A673 (cell line): Measurements from ENCODE around the gene ISYNA1. TPM values are rescaled to one million over a fixed set of nuclear protein-coding genes. Genes with fewer than 3 reads are reported as not detected.

Experiments
- BruUV-seq: library from RNA; stranded (reverse); fragments of 400-500 nt; replicated peaks from 2 replicates; lab custom pipeline; 2021; lab: Mats Ljungman, UMichigan
- CTCF ChIA-PET: fragments of 300-600 bp; sonication (Branson Sonifier 250); formaldehyde crosslinking; loops from one replicate; lab custom pipeline; 2022; ENCODE audit warnings: antibody characterized with exemption; lab: Charles Lee
- POLR2A ChIA-PET: fragments of 300-600 bp; sonication (Branson Sonifier 250); formaldehyde crosslinking; loops from one replicate; lab custom pipeline; 2022; ENCODE audit warnings: antibody characterized with exemption; ENCODE audit not compliant: low non-redundant PET; lab: Charles Lee
- DNase-seq: peaks from one replicate; pipeline ENCODE4 v3.0.0-alpha.2; 2015; ENCODE audit warnings: low spot score
- H3K27ac ChIP-seq: fragments of 200-600 bp; sonication (generic); 2 replicates; pipeline ENCODE4 v1.5.1; 2016; ENCODE audit warnings: mixed run types, low read depth, mild to moderate bottlenecking, mixed read lengths, antibody characterized with exemption, low read length; ENCODE audit not compliant: poor library complexity, severe bottlenecking
- H3K27me3 ChIP-seq: fragments of 200-600 bp; sonication (generic); replicated peaks from 2 replicates; pipeline ENCODE4 v1.6.1; 2017; ENCODE audit warnings: mixed run types, low read depth, mild to moderate bottlenecking, mixed read lengths, antibody characterized with exemption, low read length; ENCODE audit not compliant: insufficient read depth, poor library complexity
- H3K36me3 ChIP-seq: fragments of 200-600 bp; sonication (generic); 2 replicates; pipeline ENCODE4 v1.6.1; 2016; ENCODE audit warnings: mixed run types, mild to moderate bottlenecking, mixed read lengths, antibody characterized with exemption, low read length; ENCODE audit not compliant: insufficient read depth, poor library complexity, severe bottlenecking
- H3K4me1 ChIP-seq: fragments of 200-600 bp; sonication (generic); 2 replicates; pipeline ENCODE4 v1.6.1; 2017; ENCODE audit warnings: mixed run types, mild to moderate bottlenecking, mixed read lengths, antibody characterized with exemption, low read length; ENCODE audit not compliant: insufficient read depth, poor library complexity, severe bottlenecking
- H3K4me3 ChIP-seq: fragments of 200-600 bp; sonication (generic); 2 replicates; pipeline ENCODE4 v1.5.1; 2016; ENCODE audit warnings: low read depth, mixed run types, mild to moderate bottlenecking, mixed read lengths, low read length; ENCODE audit not compliant: poor library complexity, severe bottlenecking
- H3K9me3 ChIP-seq: fragments of 200-600 bp; sonication (generic); 2 replicates; pipeline ENCODE4 v1.6.1; 2016; ENCODE audit warnings: mixed run types, low read depth, mild to moderate bottlenecking, mixed read lengths, antibody characterized with exemption, low read length; ENCODE audit not compliant: poor library complexity, severe bottlenecking
- EZH2 ChIP-seq: fragments of 200-600 bp; sonication (generic); IDR thresholded peaks from 2 replicates; pipeline ENCODE4 v1.6.1; 2017; ENCODE audit warnings: borderline replicate concordance, low read depth, mild to moderate bottlenecking, mixed read lengths, antibody characterized with exemption, low read length; ENCODE audit not compliant: poor library complexity, severe bottlenecking
- intact Hi-C: fragments of 100-400 bp; cut with micrococcal nuclease; formaldehyde crosslinking; loops from one replicate; pipeline ENCODE4 v1.10.0; 2022; ENCODE audit not compliant: unreplicated experiment
- total RNA-seq: library from RNA; stranded (reverse); gene quantifications from 2 replicates; pipeline ENCODE4 v1.2.3, GENCODE V29; 2021
- TF ChIP-seq, protein P1 (sequence below): fragments of 300-800, 200-600 bp; sonication (generic); conservative IDR thresholded peaks from 2 replicates; pipeline ENCODE4 v1.5.1; 2017; ENCODE audit warnings: low read depth, mild to moderate bottlenecking, antibody characterized with exemption, low read length, moderate library complexity, mixed read lengths

ISYNA1 gene
- total RNA-seq, 1 experiment from 2014 or later = 153 TPM

DNA sequence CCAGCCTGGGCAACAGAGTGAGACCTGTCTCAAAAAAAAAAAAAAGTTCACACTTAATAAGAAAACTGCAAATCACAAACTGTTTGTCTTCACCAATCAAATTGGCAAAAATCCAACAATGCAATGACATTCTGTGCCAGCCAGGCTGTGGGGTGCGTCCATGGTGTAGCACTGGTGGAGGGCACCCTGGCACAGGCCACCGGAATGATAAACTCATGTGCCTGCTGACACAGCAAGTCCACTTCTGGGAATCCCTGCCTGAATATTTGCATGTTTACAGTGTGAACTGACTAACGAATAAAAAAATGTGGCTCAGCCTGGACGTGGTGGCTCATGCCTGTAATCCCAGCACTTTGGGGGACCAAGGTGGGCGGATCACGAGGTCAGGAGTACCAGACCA, 38.9 kb downstream of the ISYNA1 start:
- no TSS peak for BruUV-seq
- CTCF ChIA-PET = no interaction called here

DNA sequence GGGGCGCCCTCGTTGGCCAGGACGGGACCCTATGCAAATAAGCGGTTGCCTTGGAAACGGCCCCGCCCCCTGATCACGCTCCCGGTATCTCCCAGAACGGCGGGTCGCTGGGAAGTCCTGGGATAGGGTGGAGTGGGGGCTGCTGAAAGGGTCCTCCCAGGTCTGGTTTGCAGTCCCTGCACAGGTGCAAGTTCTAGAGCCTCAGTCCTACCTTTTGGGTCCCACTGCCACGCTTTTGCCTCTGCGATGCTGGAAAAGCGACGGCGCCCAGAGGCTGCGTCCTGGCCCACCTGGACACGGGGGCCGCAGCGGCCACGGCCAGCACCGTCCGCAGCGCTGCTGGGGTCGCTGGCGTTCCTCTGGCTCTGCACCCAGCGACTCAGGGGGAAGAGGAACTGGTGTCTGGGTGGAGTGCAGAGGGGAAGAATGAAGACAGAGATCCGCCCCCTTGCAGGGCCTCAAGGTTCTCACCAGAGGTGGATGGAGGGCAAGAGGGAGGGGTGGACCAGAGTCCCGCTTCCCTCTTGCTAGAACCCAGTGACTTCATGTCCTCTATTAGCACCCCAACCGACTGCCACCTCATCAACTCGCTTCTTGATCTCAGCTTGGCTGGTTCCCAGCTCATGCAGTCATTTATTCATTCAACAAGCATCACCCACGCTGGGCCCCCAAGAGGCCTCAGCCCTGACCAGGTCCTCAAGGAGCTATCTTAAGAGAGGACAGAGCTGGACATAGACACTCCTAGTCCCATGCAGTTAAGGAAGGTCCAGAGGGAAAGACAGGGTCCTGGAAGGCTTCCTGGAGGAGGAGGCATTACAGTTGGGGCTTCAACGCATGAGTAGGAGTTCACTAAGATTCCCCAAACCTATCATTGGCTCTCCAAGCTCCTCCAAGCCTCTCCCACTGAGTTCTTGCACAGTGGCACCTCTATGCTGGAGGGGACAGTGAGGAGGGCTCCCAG, 40.4 kb downstream of the ISYNA1 start, which contains the start of gene LRRC25:
TSS of gene LRRC25 (minus strand) at position 381 of the 961 bp plus-strand sequence. CDS start 659 bp downstream, outside the sequence.
- Histone ChIP-seq H3K4me1 (no peaks in the 10 kb centered on the region), H3K9me3 (no peaks in the 10 kb centered on the region), H3K27me3 (no peaks in the 10 kb centered on the region), H3K36me3 (no peaks in the 10 kb centered on the region), H3K4me3 (no peak within 1 kb of the TSS), H3K27ac (no peak within 1 kb of the TSS)
- CTCF ChIA-PET = no interaction called here
- intact Hi-C loops = no loop called here
- TF ChIP-seq, protein P1, sequence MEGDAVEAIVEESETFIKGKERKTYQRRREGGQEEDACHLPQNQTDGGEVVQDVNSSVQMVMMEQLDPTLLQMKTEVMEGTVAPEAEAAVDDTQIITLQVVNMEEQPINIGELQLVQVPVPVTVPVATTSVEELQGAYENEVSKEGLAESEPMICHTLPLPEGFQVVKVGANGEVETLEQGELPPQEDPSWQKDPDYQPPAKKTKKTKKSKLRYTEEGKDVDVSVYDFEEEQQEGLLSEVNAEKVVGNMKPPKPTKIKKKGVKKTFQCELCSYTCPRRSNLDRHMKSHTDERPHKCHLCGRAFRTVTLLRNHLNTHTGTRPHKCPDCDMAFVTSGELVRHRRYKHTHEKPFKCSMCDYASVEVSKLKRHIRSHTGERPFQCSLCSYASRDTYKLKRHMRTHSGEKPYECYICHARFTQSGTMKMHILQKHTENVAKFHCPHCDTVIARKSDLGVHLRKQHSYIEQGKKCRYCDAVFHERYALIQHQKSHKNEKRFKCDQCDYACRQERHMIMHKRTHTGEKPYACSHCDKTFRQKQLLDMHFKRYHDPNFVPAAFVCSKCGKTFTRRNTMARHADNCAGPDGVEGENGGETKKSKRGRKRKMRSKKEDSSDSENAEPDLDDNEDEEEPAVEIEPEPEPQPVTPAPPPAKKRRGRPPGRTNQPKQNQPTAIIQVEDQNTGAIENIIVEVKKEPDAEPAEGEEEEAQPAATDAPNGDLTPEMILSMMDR = no peak
- no peak for TF ChIP-seq EZH2
- POLR2A ChIA-PET = no interaction called here
- no peak for DNase-seq
- BruUV-seq = no TSS peak

More for the DNA sequence above, 38.9 kb downstream of the ISYNA1 start:
- DNase-seq = no peak
- H3K27me3 ChIP-seq = no peaks in the 10 kb centered on the region
- H3K4me3 ChIP-seq = no peak overlapping the region
- H3K27ac ChIP-seq = no peak overlapping the region
- no peaks in the 10 kb centered on the region for H3K36me3 ChIP-seq
- POLR2A ChIA-PET = no interaction called here
- no peaks in the 10 kb centered on the region for H3K9me3 ChIP-seq
- intact Hi-C loops = no loop called here
- no peak for TF ChIP-seq EZH2
- TF ChIP-seq, protein P1 = no peak
- H3K4me1 ChIP-seq = no peaks in the 10 kb centered on the region

DNA sequence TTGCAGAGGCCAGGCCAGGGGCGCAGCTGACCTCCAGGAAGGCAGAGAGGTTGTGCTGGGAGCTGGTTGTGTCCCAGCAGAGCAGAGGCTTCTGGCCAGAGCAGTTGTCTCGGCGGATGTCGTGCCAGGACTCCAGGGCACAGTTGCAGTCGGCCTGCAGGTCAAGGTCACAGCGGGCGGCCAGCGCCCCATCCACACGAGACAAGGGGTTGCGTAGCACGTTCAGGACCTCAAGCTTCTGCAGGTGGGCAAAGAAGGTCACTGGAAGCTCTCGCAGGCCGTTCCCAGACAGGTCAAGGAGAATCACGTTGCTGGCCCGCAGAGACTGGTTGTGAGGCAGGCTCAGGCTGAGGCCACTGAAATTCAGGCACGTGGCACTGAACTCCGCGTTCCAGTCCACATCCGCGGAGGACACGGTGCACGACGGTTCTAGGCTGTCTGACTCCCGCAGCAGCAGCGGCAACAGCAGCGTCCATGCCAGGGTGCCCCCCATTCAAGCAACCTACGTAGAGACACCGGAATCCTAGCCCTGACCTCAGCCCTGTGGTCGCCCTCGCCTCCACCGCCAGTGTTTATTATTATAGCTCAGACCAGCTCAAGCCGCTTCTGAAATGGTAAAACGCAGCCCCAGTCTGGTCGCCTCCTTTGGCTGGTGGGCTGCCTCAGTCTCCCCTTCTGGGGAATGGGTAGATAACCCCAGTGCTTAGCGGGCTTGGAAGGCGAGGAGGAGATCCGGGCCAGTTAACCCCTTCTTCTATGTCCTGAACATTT, 41.3 kb downstream of the ISYNA1 start:
- BruUV-seq = no TSS peak
- intact Hi-C loops = no loop called here
- Histone ChIP-seq H3K4me1 (no peaks in the 10 kb centered on the region), H3K4me3 (no peak overlapping the region), H3K27ac (no peak overlapping the region), H3K36me3 (no peaks in the 10 kb centered on the region), H3K27me3 (no peaks in the 10 kb centered on the region), H3K9me3 (no peaks in the 10 kb centered on the region)
- ChIA-PET CTCF (no interaction called here), POLR2A (no interaction called here)
- no peak for TF ChIP-seq EZH2
- TF ChIP-seq, protein P1 = no peak
- DNase-seq = no peak
